ENCODE measurements around the gene DHRS12.

DHRS12 gene

DNA sequence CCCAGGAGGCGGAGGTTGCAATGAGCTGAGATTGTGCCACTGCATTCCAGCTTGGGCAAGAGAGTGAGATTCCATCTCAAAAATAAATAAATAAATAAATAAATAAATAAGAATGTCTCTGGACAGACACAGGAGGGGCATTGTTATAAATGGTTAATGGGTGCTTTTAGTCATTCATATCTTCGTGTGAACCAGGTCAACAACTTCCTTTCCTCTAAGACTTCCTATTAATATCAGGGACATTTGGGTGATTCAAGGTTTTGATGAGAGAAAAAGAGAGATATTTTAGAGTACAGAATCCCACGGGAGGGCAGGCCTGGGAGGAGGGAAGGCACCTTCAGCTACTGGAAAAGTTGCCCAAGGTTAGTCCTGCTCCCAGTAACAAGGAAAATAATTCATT lies 23.9 kb downstream of the DHRS12 start:
- DNase-seq: no peak

DNA sequence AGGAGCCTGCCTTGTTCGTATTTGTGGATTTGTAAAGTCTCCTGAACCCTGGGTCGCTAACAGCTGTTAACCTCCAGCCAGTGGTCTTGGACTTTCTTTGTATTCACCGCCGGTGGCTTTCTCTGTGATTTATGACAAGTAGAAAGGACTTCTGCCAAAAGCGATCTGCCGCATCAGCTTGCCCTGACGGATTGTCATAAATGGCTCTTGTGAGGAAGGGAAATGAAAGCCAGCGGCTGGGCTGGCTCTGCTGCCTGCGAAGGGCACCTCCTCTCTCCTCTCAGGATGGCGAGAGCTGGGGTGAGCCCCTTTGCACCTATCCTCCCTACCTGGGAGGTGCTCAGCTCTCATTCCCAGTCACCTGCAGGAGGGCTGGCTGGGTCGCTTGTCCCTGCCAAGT lies 25.6 kb downstream of the DHRS12 start:
- no peak for DNase-seq

DNA sequence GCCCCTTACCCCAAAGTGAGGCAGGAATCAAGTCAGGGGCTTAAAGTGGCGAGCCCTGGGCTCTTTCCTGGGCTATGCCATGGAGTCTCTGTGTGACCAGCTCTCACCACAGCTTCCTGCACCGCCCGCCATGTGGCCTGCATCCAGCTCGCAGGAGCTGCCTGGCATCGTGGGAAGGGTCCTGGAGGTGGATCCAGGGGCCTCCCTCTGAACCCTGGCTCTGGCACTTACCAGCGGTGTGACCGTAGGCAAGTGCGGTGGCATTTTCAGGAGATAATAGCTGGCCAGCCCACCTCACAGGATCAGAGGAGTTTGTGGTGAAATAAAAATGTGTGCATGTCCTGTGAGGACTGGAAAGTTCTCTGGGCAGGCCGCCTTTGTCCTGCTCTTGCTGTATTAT lies 26.0 kb downstream of the DHRS12 start:
- DNase-seq: no peak

DNA sequence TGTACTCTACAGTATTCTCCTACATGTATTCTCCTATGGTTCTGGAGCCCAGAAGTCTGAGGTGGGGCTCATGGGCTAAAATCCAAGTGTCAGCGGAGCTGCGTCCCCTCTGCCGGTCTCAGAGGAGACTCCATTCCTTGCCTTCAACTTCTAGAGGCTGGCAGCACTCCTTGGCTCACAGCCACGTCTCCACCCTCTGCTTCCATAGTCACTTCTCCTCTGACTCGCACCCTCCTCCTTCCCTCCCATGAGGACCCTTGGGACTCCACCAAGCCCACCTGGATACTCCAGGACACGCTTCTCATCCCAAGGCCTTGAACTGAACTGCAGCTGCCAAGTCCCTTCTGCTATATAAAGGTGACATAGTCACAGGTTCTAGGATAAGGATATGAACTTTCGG lies 27.8 kb downstream of the DHRS12 start:
- no peak for DNase-seq

DNA sequence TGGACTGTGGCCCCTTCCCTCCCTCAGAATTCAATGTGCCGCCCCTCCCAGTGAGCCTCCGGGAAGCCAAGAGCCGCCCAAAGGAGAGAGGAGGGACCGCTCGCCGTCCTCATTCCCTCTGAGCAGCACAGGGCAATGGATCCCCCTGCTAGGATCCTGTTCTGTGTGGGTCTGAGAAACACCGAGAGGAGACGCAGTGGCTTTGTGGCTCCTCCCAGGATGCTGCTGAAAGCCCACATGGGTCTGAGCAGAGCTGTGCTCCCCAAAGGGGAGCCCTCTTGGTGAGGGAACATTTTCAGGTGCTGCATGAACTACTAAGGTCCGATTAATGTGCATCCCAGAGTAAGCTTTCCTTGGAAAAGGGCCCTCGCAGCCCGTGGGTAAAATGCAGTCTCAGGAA lies 30.4 kb downstream of the DHRS12 start:
- DNase-seq: no peak

DNA sequence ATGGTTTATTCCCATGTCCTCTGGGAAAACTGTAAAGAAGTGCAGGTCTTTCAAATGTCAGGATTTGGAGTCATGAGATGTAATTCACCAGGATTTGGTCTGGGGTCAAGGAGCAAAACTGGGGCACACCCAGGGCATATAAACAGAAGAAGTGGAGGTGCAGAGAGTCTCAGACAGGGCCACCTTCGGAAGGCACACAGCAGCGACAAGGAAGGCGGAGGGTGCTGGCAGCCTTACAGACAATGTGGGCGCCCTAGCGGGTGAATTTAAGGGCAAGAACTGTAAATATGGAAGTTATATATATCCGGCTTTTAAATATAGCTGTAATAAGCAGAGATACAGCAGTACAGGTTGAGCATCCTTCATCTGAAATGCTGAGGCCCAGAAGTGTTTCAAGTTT lies 31.2 kb downstream of the DHRS12 start:
- DNase-seq: no peak

DNA sequence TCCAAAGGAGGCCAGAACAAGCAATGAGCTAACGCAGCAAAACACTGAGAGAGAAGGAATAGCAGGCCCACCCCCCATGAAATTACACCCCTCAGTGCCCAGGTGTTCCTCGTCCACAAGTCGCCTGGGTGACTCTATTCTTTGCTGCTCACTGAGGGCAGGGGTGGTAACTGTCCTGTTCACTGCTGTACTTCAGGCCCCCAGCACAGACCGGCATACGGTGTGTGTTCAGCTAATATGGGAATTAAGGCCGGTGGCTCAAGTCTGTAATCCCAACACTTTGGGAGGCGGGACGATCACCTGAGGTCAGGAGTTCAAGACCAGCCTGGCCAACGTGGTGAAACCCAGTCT lies 31.9 kb downstream of the DHRS12 start:
- DNase-seq: no peak

DNA sequence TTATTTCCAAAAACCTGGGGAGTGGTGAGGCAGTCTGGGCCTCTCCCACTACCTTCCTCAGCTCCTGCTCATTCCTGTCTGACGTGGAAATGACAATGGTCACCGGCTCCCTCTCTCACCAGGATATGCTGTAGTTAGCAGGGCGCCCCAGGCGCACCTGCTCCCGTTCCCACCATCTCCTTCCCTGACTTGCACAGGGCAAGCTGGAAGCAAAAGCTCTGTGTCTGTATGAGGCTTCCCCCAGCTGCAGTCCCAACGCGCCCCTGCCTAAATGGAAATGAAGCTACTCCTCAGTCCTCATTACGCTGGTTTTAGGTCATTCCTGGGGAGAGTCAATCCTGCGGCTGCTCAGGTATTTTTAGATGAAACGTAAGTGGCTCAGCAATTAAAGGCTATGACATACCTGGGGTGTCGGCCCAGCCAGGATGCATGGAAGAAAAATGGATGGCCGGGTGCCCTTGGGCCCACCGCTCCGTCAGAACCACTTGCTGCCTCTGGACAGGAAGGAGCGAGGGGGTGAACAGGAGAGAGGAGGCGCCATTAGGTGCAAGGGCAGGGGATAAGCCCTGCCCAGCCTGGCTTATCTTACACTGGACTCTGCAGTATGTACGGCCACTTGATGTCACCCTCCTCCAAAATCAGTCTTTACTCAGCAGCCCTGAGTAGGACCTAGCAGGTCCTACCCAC lies 32.4 kb downstream of the DHRS12 start:
- DNase-seq: no peak

DNA sequence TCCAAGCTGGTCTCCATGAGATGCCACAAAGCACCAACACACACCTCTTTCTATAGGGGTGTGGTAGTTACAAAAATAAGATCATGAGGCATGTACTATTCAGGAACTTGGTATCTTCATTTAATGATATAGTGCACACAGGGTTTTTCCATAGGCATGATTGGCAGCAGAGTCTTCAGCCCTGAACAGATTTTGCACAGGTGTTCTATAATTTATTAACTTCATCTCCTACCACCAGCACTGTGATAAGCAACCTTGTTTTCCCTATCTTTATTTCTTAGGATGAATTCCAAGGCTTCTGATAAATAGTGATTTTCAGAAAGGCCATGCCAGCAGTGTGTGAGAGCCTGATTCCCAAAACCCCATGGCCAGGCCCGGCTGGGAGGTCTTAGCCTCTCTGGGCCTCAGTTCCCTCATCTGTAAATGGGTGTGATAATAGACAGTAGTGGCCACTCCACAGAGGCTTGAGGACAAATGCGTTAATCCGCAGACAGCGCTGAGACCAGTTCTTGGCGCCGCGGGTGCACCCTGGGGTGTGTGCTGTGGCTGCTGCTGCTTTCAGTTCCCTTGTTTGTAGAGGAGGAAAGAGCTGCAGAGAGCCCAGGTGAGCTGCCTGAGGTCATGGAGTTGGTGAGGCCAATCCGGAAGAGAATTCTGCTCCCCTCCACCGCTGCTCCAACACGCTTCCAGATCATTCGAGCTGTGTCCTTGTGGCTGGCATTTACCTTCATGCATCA lies 33.1 kb downstream of the DHRS12 start:
- DNase-seq: no peak

DNA sequence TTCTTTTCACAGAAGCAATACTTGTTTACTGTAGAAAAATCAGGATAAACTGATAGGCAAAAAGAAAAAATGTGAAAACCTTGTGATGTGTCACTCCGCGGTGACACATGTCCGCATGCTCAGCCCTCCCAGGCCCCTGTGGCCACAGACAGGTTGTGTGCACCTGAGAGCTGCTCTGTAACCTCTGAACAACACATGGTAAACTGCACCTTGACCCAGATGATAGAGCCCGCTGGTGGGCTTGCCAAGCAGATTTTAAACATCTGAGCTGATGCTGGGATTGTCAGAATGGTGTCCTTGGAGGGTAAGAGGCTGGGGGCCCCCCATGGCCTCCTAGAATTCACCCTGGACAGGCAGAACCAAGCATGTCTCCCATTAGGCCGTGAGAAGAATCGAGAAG lies 33.8 kb downstream of the DHRS12 start:
- DNase-seq: no peak

DNA sequence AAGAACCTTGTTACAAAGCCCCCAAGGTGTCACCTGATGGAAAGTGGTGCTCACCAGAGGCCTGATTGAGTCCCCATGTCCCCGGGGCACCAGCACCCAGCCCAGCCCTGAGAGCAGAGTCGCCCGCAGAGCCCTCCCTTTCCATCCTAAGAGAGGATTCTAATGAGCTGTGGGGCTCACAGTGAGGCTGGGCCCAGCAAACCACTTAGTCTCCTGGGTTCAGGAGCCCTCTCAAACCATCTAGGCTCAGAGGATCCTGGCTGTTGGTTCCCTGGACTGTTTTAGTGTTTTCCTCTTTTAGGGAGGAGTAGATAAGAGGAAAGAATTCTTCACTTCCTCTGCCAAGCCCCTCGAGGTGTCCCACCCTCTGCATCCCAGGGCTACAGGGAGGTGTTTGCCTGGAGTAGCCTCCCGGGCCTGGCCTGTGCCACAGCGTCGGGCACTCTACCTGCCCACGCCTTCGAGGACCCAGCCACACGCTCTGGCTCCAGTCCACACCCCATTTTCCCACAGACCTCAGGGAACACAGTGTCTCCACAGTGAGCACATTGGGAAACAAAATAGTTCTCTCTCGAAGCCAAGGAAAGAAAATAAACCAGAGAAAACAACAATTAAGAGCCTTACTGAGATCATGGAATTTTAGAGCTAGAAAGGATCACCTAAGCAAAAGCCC lies 34.4 kb downstream of the DHRS12 start:
- no peak for DNase-seq

DNA sequence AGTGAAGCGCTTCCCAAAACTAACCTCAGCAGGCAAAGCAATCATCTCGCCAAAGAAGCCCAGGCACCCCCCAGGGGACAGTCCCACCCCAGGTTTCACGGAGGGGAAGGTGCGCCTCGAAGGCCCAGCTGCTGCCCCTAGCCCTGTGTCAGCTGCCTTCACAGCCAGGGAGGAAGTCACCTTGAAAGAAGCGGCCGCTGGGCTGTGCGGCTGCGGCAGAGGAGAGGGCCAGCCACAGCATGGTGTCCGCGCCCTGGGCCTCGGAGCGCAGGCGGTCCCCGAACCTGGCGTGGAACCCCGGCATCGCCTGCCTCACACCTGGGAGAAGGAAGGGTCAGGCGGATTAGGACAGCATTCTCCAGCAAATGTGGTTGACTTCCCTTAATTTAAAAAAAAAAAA lies 35.0 kb downstream of the DHRS12 start:
- no peak for DNase-seq

DNA sequence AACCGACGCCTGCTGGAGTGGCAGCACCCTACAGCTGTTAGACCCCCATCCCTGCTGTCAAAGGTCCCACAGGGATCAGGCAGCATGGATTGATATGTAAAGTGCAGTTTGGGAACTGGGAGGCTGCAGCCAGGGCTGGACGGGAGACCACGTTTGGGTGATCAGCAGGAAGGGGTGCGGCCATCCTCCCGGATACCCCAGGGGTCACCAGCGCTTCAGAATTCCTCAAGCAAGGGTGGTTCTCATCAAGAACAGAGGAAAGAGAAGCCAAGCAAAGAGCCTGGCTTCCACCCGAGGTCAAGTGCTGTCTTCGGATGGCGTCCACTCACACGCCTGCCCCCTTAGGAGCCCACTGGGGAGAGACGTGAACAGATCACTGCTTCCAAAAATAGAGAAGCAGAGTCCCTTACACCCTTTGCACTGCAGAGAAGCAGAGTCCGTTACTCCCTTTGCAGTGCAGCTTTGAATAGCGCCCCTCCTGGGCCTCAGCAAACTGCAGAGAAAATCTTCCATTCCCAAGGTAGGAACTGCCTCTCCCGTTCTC lies 35.5 kb downstream of the DHRS12 start:
- no peak for DNase-seq

DNA sequence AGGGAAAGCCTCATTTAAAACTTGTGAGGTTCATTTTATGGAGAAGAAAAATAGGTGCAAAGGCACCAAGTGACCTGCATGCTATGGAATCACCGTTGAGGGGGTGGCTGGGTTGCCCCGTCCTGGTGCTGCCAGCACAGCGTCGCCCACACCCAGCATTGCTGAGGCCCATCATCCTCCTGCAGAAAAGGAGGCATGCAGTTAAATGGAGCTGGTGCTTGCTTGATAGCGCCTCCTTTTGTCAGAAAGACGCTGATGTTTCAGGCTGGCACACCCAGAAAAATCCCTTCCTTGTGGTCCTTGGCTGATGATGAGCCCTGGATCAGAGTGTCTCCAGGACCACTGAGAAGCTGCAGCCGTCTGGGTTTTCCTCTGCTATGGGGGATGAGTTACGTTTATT lies 36.9 kb downstream of the DHRS12 start:
- DNase-seq: no peak

DNA sequence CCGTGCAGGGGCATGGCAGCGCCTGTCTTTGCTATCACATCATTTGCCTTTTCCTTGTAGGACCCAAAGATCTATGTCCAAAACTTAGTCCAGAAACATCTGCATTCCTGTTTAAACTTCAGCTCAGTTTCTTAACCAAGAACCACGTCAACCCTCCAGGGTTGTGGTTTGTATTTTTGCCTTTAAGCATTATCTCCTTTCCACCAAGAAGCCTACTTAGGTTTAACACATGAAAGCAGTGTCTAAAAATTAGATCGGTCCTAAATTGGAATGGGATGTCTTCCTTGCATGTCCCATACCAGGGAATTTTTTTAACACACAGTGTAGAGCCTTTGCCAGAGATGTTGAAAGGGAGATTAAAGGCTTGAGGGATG lies 38.8 kb downstream of the DHRS12 start:
- no peak for DNase-seq

DNA sequence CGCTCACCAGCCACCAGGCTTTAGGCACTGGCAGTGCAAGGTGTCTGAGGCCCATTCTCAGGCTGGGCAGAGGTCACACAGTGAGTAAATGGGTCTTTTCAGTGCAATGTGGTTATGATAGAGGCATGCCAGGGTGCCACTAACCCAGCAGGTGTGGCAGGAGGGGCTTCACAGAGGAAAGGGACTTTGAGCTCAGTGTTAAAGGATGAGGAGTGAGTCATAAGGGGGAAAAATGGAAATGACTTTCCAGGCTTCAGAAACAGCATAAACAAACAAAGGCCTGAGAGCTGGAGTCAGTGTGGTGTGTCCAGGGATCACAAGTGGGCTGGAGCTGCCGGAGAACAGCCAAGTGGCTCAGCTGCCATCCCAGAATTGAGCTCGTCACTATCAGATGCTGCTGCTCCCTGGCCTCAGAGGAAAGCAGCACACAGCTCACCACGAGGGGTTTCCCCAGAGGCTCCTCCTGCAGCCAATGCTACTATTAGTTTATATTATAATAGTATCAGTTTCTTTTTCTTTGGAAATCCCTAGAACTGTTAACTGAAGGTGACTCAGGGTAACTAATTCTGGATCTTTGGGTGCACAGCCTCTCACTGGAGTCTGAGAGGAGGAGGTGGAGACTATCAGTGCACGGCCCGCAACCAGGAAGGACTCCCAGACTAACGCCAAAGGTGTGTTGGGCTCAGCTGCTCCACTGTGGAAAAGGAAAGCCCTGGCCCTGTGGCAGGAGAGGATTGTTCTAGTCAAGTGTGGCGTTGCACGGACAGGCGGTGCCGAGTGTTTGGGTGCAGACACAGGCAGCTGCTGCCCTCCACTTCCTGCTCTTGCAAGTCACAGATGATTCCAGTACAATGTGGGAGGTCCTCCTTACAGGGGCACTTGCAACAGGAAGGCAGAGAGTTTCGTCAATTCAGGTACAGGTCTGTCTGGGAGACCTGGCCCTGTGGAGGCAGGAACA lies 39.5 kb downstream of the DHRS12 start:
- peak; percentile 50 for DNase-seq

DNA sequence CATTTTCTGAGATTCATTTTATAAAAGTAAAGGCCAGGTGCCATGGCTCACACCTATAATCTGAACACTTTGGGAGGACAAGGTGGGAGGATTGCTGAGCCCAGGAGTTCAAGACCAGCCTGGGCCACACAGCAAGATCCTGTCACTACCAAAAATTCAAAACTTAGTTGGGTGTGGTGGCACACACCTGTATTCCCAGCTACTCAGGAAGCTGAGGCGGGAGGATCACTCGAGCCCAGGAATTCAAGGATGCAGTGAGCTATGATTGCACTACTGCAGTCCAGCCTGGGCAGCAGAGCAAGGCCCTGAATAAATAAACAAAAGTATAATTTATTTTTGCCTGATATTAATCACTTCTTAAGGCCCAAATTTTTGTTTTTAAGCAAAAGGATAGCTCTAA lies 40.5 kb downstream of the DHRS12 start:
- DNase-seq: no peak

DNA sequence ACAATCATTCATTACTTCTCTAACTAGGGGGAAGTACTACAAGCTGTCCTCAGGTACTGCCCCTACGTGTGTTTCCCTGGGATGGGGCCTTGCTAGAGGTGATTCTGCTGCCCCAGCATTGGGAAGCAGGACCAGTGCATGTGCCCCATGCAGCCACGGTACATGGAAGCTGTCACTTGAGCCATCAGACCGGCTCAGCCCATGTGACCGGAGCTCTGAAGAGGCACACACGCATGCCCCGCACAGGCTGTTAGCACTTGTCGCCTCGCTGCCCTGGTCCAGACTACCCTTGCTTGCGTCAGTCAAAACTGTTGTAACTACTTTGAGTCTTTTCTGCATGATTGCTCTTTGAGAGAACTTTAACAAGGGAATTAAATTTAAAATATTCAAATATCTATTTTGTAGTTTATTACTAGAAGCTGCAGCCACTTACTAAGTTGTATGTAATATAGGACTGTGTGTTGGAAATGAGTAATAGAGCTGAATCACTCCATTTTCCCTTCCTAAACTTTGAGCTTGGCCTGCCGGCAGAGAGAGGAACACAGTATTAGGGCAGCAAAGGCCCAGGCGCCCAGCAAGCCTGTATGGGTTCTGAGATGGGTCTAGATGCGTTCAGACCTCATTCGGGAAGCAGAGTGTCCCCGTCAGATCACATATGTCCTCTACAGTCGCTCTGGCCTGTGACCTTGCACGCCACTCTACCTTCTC lies 42.2 kb downstream of the DHRS12 start:
- no peak for DNase-seq

DNA sequence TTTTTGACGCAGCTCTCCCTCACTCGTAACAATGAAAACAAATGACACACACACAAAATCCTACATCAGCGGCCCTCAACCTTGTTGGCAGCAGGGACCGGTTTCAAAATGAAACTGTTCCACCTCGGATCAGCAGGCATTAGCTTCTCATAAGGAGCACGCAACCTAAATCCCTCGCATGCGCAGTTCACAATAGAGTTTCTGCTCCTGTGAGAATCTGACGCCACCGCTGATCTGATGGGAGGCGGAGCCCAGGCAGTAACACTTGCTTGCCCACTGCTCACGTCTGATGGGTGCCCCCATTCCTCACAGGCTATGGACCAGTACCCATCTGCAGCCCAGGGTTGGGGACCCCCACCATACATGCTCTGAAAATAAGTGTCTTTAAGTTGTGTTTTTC lies 43.4 kb downstream of the DHRS12 start:
- DNase-seq: no peak

DNA sequence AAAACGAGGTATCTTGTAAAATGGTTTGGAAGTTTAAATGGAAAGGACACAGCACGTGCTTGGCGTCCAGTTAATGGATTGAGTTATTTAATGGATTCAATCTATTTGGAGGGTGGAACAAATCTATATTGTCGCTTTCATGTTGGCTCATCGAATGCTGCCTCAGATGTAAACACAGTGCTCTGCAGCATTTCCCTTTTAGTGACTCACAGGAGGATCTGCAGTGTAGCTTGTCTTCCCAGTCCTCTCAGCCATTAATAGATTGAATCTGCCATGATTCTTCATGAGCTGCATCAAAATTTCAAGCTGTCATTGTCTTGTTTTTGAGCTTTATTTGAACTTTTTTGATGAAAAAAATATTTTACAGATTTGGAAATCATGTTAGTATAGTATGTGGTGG lies 44.7 kb downstream of the DHRS12 start:
- DNase-seq: no peak

DNA sequence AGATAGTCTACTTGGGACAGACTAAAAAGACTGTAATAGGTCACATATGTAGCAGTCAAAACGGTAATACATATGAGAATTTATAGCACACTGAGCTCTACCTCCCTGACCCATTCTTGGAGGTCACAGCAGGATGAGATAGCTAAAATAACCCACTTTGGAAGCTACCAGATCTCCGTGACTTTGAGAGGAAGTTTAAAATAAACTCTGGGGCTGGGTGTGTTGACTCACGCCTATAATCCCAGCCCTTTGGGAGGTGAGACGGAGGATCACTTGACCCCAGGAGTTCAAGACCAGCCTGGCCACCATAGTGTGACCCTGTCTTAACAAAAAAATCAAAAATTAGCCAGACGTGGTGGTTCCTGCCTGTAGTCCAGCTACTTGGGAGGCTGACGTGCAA lies 45.3 kb downstream of the DHRS12 start:
- DNase-seq: no peak

DNA sequence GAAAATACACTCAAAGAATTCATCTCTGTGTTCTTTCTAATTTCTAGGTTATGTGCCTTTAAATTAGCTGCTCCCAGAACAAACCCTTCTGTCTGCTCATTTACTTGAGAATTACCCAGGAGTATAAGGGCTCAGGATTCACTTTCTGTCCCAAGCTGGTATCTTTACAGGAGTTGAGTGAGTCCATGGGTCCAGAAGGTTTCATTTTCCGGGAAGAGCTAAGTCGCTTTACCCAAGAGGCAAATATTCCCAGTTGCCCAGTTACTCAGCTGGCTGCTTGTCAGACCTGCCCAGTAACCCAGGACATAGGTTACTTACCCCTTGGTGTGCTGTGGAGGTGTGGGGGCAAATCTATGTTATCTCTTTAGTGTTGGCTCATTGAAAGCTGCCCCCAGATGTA lies 47.3 kb downstream of the DHRS12 start:
- DNase-seq: no peak
